CD4-positive, alpha-beta T cell treated with Interferon alpha-2 for 1 hour (primary cell): ENCODE data around the gene SVIL.
"Not testable (repeated sequence)": the region's sequence is repeated elsewhere in the genome, so short reads cannot be mapped to it uniquely, and the experiment has no call there.

Experiments
- DNase-seq, 2 donors: peaks; one replicate each; pipeline ENCODE4 v3.0.0-alpha.2; 2020 to 2022

SVIL gene

GRCh38 chr10:29539412-29539811, 95.4 kb downstream of the SVIL start:
- no peak for DNase-seq

DNA sequence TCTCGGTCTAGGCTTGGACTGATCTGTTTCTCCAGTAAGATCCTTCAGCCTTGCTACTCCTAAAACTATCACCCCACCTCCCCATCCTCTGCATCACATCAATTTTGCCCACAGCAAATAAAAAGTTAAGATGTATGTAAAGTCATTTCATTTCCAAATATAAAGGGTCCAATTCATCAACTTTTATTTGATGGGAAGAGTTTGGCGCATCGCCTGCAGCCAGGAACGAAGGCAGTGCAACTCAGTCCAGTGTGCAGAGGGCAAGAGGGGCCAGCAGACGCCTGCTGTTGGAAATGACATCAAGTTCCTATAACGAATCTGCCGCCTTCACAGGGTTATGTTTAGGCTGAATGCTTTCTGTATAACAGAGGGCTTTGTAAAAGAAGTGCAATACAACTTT, 97.0 kb downstream of the SVIL start:
- DNase-seq, result no peak

DNA sequence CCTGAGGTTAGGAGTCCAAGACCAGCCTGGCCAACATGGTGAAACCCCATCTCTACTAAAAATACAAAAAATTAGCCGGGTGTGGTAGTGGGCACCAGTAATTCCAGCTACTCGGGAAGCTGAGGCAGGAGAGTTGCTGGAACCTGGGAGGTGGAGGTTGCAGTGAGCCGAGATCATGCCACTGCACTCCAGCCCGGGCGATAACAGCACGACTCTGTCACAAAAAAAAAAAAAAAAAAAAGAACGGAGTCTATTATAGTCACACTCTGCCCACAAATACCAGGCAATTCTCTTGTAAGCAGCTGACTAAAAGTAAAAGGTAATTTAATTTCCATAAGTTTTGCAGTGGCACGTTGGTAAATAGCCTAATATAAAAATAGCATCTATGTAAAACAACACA, 98.1 kb downstream of the SVIL start:
- DNase-seq, result not testable (repeated sequence)

GRCh38 chr10:29535778-29536453, 98.9 kb downstream of the SVIL start:
- DNase-seq, result no peak

DNA sequence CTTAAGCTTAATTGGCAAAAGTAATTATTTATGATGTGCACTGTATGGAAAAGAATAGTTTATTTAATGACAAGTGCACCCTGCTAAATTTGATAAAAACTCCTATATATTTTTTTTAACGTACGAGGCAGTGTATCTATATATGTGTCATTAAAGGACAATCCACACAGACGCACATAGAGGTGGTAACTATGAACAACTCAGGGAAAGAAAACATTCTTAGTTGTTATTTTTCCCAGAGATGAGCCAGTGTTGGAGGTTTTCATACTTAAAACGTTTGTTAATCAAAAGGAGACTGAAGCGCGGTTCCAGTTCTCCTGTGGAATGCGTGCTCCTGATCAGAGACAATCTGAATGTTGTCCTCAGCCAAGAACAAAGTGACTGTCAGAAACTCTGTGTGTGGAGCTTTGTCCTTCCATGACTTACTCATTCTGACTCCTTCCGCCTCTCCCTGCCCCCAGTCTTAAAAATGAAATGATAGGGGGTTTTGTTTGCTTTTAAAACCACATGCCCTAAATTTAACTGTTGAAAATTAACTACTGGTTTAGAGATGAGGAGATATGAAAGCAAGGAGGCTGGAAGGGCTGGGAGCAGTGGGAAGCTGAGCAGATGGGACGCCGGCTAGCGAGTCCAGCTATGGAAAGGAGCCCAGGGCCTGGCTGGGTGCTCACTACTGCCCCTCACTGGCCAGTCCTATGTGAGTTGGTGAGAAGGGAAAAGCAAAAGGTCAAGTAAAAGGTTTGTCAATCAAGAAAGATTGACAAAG, 99.6 kb downstream of the SVIL start:
- no peak for DNase-seq

GRCh38 chr10:29534590-29534989, 100.2 kb downstream of the SVIL start:
- DNase-seq, result no peak

DNA sequence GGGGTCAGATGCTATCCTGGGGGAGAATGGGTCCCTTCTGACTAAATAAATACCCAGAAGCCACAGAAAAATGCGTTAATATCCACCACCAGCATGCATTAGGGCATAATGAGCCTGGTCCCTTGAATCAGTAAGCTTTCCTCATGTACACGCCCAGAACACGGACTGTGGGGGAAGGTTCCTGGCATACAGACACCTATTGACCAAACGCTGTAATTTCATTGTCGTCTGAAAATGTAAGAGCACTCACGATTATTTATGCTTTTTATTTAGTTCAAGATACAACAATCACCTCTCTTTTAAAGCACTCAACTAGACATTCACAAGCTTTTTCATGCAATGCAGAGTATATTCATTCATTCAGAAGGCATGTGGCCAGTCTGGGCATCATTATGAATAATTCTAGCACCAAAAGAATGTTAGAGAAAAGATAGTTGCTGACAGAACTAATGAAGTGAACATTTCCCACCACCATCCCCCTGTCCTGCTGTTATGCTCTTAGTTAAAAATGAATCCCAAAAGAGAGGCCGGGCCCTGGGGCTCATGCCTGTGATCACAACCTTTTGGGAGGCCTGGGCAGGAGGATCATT, 101.0 kb downstream of the SVIL start:
- DNase-seq, result no peak

- DNase-seq, result no peak
These were observed 101.7 kb downstream of the SVIL start for GRCh38 chr10:29533046-29533445.

GRCh38 chr10:29532256-29532878, 102.4 kb downstream of the SVIL start:
- no peak for DNase-seq

DNA sequence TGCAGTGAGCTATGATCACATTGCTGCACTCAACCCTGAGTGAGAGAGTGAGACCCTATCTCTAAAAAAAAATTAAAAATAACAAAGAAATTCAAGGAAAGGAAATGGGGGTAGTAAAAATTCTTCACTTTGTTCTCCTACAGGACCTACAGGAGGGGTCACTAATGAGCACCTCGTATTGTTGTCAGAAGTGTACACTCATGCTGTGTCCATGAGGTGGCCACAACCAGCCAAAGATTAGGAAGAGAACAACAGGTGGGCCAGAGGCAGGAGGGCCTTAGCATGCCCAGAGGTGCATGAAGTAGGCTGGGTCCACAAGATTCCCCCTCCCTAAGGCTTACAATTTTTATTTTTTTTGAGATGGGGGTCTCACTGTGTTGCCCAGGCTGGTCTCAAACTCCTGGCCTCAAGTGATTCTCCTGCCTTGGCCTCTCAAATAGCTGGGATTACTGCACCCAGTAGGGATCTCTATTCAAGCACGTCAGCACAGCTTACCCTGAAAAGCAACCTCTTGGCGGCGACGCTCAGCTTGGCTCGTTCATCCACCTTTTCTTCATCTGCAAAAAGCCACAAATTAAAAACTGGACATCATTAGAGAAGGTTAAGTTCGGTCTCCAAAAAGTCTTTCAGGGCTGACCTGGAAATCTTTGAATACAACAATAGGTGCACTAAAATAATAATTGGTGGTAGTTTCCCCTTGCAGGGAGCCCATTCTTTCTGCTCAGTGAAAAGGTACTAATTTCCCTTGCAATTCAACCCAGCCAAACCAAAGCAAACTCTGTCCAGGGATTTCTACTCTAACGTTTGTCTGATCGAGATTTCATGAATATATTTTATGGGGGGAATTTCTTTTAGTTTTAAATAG, 104.4 kb downstream of the SVIL start:
- no peak for DNase-seq

DNA sequence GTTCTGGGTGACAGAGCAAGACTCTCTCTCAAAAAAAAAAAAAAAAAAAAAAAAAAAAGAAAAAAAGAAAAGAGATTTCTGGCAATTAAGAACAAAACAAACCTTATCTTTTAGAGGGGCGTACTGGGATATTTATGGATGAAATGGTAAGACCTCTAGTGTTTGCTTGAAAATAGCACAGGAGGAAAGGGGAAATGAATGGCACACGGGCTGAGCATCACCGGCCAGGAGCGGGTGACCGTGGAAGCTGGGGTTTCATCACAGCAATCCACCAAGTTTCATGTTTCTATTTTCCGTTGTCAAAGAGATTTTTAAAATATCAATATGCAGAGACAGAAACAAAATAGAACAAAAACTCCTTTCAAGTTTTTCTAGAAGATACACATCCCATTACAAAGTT, 105.6 kb downstream of the SVIL start:
- DNase-seq, result no peak

- no peak for DNase-seq
These were observed 109.0 kb downstream of the SVIL start for GRCh38 chr10:29525762-29526161.

DNA sequence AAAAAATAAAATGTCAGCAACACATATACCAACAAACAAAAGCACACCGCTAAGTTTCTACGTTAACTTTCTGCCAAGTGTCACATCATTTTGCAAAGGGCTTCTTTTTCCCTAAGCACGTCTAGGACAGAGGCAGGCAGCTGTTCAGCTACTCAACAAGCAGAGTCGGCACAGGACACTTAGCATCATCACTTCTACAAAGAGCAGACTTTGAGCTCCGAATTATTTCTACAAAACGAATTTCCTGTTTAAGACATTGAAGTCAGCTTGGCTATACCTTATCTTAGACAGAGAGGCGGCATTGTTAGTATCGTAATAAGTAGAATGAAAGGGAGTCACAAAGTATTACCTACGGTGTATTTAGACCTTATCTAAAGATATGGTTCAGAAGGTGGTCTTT, 110.1 kb downstream of the SVIL start:
- no peak for DNase-seq

DNA sequence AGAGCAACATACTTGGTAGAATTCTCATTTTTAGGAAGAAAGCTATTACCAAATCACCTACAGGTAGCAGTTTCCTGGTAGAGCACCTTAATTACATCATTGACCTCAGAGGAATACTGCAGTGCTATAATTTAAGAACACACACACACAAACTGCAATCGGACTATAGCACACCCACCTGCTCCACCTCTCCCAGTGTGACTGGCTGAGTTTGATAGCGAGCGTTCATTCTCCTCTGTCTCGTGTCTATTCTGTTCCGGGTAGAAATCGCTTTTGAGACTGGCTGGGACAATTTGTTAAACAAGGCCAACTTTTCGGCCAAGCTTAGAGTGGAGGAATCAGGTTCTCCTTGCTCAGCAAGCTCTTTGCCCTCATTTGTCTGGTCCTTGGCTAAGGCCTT, 110.5 kb downstream of the SVIL start:
- no peak for DNase-seq

DNA sequence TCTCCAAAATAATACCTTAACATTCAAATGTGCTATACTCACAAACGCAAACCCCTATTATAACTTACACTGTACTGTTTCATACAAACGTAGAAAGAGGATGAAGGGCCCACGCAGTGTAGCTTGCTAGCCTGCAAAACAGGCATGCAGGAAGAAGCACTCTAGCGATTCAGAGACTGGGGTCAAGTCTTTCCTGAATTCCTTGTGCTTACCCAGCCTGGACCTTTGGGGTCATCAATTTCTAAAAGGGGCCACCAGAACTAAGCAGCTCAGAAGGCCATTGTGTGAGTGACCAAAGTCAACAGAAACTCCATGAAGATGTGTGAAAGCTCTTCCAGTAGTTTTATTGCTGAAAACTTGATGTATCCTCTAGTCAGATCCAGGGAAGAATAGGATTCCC, 111.9 kb downstream of the SVIL start:
- DNase-seq, result no peak

DNA sequence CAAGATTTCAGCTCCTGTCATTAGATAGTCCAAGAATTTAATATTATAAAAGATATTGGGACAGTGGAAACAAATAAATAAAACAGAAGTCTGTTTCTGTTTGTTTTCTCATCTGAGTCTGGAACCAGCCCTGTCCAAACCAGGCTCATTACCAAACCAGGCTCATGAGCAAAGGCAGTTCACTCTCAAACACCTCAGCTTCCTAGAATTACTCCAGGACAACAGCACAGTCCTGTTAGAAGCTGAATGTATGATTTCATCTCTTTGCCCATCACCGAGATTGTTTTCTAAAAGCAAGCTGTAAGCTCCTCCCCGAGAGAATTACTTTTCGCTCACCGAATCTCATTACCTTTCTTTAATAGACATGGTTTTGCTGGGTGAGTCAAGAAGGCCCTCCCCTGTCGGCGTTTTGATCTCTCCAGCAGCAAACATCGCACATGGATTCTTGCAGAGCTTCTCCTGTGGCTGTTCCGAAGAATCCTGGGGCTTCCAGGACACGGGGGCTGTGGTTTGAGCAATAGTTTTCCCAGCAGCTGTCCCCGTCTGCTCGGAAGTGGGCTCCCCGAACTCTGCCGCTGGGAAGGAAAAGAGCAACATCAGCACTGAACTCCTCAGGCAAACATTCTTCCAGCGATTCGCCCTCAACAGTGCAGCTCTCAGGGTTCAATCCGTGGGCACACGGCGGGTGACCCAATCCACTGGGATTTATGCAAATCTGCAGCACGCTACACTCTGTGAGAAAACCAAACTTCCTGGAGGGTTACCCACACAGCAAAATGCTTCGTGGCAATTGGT, 112.5 kb downstream of the SVIL start:
- DNase-seq, result no peak

- DNase-seq, result no peak
These were observed 115.1 kb downstream of the SVIL start for GRCh38 chr10:29519659-29520058.

GRCh38 chr10:29517352-29517923, 117.3 kb downstream of the SVIL start:
- DNase-seq, result no peak

DNA sequence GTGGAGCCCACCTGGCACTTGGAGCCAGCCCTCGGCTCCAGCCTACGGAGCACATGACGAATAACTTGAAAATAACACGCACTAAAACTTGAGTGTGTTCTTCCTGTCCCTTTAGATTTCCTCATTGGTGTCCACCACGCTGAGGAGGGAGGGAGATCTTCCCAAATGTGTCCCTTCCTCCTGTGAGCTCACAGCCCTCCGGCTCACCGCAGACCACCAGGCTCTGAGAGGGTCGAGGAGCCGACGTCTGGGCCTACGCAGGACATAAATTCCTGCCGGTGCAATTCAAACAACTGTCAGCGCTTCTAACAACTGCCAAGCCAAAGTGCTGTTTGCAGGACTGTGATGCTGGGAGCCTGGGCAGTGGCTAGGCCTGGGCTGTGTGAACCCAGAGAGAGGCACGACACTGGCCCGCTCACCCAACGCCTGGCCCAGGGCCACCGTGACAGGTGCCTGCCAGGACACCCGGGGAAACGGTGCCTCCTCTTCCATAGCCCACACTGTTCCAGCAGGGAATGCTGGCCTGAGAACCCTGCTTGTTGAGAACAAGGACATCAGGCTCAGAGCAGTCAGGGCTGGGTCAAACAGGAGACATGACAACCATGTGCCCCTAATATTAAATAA, 118.3 kb downstream of the SVIL start:
- not testable (repeated sequence) for DNase-seq

GRCh38 chr10:29515879-29516278, 118.9 kb downstream of the SVIL start:
- DNase-seq, result not testable (repeated sequence)

GRCh38 chr10:29515104-29515503, 119.7 kb downstream of the SVIL start:
- DNase-seq, result not testable (repeated sequence)
